GM19023 (cell line): ENCODE measurements around the gene FAM219B.
"Not testable (repeated sequence)": the region's sequence is repeated elsewhere in the genome, so short reads cannot be mapped to it uniquely, and the experiment has no call there.

Experiments used
- ATAC-seq: cut with Tn5 transposase; IDR thresholded peaks from one replicate; pipeline ENCODE4 v1.9.1; 2021; ENCODE audit warnings: mild to moderate bottlenecking, moderate library complexity; ENCODE audit not compliant: unreplicated experiment

The FAM219B gene

DNA sequence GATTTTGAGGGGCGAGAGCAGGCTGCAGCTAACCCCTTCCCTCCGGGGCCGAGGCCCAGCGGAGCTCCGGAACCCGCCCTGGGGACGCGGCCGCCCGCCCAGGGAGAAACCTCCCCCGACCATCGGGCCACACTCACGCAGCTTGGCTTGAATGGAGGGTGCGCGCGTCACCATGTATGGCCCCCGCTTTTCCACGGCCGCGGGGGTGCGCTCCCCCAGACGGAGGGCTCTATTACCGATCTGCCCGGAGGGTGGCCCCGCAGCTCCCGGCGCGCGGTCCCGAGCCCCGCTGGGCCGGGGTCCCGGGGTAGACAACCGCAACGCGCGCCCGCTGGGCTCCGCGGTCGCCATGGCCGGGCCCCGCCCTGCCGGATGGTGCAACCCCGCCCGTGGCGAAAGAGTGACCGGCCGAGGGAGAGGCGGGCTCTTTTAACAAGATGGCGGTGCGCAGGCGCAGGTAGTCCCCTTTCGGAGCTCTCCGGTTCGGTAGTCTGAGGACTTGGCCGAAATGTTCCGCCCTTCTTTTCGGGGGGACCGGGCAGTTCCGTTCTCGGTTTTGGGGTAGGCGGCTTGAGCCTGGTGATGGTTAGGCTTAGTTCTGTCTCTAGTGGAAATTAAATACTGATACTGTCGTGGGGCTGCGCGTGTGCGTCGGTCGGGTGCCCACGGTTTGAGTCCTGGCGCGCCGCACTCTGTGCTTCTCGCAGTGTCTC, at the start of gene FAM219B:
FAM219B (minus strand) TSS at position 402 of the 713 bp plus-strand sequence; CDS start at position 351, 51 bp downstream.
- peak; percentile 85 for ATAC-seq

DNA sequence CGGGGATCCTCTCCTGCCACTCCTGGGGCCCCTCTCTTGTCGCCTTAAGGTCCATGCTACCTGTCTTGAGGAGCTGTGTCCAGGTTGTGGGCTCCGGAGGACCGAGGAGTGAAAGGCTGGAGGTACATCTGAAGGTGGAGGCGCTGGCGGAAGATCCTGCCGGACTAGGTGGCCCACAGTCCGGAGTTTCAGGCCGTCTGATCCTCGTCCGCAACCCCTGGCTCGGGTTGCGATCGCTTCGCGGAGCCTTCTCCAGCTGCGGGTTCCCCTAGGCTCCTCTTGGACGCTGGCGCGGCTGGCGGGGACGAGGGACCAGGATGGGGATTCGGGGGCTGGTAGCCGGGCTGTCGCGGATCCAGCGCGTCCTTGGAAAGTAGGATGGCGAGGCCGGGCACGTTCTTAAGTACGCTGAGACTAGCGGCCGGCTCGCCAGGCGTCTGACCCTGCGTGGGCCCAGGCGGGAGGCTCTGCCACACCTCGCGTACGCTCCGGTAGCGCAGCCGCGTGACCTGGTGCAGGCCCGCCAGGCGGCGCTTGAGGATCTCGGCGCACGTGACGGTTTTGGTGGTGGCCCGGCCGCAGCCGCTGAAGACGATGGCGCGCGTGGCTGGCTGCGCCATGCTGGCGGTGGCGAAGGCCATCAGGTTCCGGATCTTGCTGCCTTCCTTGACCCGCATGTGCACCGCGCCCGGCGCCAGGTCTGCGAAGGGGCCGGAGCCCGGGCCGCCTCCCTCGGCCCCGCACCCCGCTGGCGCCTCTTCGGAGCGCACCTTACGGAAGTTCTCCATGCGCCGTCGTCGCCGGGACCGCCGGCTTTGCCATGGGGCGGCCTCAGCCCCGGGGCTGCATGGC, 49.4 kb upstream of the FAM219B start:
- peak; percentile 40 for ATAC-seq

- no peak for ATAC-seq
These were observed 48.4 kb upstream of the FAM219B start for GRCh38 chr15:74955017-74955416.

GRCh38 chr15:74954515-74954914, 47.9 kb upstream of the FAM219B start:
- ATAC-seq: no peak

DNA sequence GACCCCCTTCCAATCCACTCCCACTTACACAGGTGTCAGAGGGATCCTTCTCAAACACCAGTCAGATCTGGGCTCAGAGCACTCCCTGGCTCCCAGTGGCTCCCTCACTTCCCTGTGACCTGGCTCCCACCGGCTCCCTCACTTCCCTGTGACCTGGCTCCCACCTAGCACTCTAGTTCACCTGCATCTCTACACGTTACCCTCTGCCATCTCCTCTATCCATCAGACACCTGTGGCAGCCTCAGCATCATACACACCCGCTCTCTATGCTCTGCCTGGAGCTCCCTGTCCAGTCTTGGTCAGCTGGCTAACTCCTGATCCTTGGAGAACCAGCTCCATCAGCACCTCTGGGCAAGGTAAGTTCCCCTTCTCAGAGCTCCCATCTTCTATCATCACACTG, 44.4 kb upstream of the FAM219B start:
- no peak for ATAC-seq

DNA sequence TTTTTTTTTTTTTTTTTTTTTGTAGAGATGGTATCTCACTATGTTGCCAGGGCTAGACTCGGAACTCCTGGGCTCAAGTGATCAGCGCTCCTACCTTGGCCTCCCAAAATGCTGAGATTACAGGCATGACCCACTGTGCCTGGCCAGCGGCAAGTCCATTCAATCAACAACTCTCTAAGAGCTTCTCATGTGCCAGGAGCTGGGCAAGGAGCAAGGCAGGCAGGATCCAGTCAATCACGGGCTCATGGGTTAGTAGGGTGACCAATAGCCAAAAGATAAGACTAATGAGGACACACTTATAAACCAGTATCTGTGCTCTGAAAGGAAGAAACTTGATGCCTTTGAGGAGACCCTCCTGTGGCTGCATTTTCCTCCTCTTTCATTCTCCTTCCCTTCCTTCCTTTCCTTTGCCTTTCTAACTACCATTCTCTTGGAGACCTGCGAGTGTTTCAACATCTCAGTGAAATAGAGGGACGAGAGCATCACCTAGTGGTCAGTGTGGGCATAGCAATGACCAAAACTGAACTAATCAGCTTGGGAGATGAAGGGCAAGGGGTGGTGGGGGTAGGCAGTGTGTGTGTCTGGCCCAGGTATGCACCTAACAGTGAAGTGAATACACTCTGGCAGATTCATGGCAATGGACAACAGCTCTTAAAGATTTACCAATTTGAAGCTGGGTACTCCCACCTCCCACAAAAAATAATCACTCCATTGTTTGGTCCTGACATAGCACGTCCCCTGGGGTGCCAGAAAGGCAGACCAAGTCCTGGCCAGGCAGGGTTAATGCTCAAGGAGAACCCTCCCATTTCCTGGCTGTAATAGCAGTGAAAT, 43.6 kb upstream of the FAM219B start:
- no peak for ATAC-seq

DNA sequence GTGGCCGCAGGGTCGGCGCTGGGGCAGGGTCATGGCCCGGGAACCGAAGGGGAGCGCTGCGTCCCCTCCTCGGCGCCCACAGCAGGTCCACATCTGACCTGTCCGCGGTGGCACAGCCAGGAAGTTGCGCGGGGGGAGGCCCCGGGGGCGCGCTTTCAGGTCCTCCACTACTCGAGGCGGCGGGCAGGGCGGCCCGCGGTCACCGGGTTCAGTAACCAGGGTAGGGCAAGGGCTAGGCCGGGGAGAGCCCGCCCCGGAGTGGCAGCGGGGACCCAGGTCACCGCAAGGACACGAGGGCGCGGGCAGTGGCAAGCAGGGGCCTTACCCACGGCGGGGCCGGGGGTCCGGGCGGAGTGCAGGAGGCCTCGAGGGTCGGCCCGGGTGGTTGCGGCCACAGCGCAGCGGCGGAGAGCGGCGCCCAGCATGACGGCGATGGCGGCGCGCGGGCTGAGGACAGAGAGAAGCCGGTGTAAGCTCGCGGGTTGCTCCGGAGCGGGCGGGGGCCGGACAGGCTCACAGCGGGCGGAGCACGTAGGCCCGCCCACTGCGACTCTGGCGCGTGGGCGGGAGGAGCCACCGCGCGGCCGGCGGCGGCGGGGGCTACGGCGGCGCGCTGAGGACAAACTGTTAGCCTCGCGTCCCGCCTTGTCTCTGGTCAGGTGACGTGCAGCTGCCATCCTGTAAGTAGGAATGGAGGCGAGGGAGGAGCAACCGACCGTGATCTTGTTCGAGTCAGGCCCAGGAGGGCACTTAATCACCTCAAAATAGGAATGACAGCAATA, 31.1 kb upstream of the FAM219B start, which contains the start of gene COX5A:
COX5A (minus strand) TSS at position 484 of the 782 bp plus-strand sequence; CDS start at position 425, 59 bp downstream.
- ATAC-seq: peak; percentile 93

DNA sequence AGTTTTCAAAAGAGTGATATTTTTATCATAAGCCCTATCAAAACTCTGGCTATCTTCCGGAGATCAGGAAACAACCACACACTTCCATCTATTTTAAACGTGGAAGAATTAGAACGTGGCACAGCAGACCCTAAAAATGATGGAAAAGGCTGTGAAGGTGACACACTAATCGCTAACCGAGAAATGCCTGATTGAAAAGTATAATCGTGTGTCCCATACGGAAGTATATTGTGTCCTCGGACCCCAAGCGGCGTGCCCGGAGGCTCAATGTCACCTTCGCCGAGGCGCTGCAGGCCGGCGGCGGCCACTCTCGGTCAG, 30.6 kb upstream of the FAM219B start:
- no peak for ATAC-seq

- ATAC-seq: not testable (repeated sequence)
These were observed 28.5 kb upstream of the FAM219B start for GRCh38 chr15:74935193-74935592.

- no peak for ATAC-seq
These were observed 26.9 kb upstream of the FAM219B start for GRCh38 chr15:74933573-74933972.

DNA sequence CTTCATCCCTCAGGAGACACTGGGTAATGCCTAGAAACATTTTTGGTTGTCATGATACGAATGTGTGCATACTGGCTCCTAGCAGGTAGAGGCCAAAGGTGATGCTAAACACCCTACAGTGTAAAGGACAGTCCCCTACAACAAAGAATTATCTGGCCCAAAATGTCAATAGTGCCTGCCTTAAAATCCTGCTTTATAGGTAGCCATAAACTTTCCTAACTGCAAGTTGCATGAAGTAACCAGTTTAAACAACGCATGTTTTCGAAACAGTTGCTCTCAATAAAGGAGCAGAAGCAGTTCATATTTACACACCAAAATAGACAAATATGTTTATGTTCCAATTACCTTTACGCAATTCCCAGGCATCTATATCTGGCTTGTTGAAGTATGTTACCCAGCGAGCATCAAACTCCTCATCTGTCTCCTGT, 22.1 kb upstream of the FAM219B start:
- no peak for ATAC-seq

GRCh38 chr15:74924525-74924924, 17.9 kb upstream of the FAM219B start:
- ATAC-seq: no peak

GRCh38 chr15:74920456-74920855, 13.8 kb upstream of the FAM219B start:
- no peak for ATAC-seq

GRCh38 chr15:74917676-74918075, 11.0 kb upstream of the FAM219B start:
- ATAC-seq: no peak

GRCh38 chr15:74913799-74914198, 7.1 kb upstream of the FAM219B start:
- ATAC-seq: not testable (repeated sequence)

- ATAC-seq: no peak
These were observed 6.4 kb upstream of the FAM219B start for GRCh38 chr15:74913041-74913440.

DNA sequence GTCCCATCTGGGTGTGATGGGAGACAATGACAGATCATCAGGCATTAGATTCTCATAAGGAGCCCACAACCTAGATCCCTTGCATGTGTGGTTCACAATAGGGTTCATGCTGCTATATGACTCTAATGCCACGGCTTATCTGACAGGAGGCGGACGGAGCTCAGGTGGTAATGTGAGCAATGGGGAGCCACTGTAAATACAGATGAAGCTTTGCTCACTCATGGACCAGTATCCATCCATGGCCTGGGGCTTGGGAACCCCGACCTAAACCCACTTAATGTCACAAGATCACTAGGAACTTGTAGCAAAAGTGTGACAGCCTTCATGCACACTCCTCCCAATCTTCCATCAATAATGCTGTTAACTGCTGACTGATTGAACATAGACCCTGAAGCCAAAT, 2.0 kb upstream of the FAM219B start:
- no peak for ATAC-seq

GRCh38 chr15:74907163-74907870, 666 bp upstream of the FAM219B start:
- ATAC-seq: no peak

DNA sequence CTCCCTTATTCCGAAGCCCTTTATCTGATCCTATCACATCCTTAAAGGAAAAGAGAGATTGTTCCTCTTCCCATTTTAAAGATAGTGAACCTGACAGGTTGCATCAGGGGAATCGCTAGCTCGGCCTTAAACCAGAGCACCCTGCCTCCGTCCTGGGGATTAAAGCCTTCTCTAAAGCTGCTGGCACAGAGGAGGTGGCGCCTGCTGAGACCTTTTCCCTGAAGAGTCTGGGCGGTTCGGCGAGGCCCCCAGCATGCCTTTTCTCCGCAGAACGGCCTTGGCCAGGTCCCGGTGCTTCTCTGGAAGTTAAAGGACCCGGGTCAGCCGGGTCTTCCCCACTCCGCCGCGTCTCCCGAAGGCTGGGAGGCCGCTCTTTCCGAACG, 593 bp downstream of the FAM219B start:
- peak; percentile 24 for ATAC-seq
